Iris pigment epithelial cell (primary cell): Measurements from ENCODE around the gene PLEKHA4.
"Not testable (repeated sequence)": the region's sequence is repeated elsewhere in the genome, so short reads cannot be mapped to it uniquely, and the experiment has no call there.

Experiments
- DNase-seq: peaks from one replicate; pipeline ENCODE4 v3.0.0-alpha.2; 2011; ENCODE audit warnings: low read depth

PLEKHA4 gene

GRCh38 chr19:48887861-48888612 is 19.6 kb upstream of the PLEKHA4 start:
- DNase-seq: no peak

- no peak for DNase-seq
These were observed 15.3 kb upstream of the PLEKHA4 start for GRCh38 chr19:48883726-48884125.

- DNase-seq: no peak
These were observed 13.6 kb upstream of the PLEKHA4 start for GRCh38 chr19:48881741-48882657.

GRCh38 chr19:48879696-48880095 is 11.3 kb upstream of the PLEKHA4 start:
- not testable (repeated sequence) for DNase-seq

- no peak for DNase-seq
These were observed 10.7 kb upstream of the PLEKHA4 start for GRCh38 chr19:48879025-48879637.

GRCh38 chr19:48878196-48879024 is 10.0 kb upstream of the PLEKHA4 start:
- DNase-seq: peak; percentile 64

GRCh38 chr19:48877855-48878195 is 9.4 kb upstream of the PLEKHA4 start:
- DNase-seq: no peak

GRCh38 chr19:48876043-48876981 is 7.9 kb upstream of the PLEKHA4 start:
- DNase-seq: not testable (repeated sequence)

GRCh38 chr19:48874303-48875135 is 6.1 kb upstream of the PLEKHA4 start:
- DNase-seq: peak; percentile 62

GRCh38 chr19:48873476-48874302 is 5.3 kb upstream of the PLEKHA4 start:
- no peak for DNase-seq

- DNase-seq: peak; percentile 94
These were observed 4.6 kb upstream of the PLEKHA4 start for GRCh38 chr19:48872884-48873475.

- peak; percentile 95 for DNase-seq
These were observed 3.9 kb upstream of the PLEKHA4 start, which contains the start of gene PPP1R15A for GRCh38 chr19:48872182-48872883. Gene PPP1R15A, plus strand, starts transcription at chr19:48872421. Its CDS starts 813 bp downstream, at chr19:48873234.

- DNase-seq: not testable (repeated sequence)
These were observed 3.2 kb upstream of the PLEKHA4 start for GRCh38 chr19:48871471-48872181.

- DNase-seq: no peak
These were observed 1.6 kb upstream of the PLEKHA4 start for GRCh38 chr19:48870048-48870447.

- no peak for DNase-seq
These were observed 687 bp downstream of the PLEKHA4 start for GRCh38 chr19:48867746-48868113.

- DNase-seq: no peak
These were observed 1.2 kb downstream of the PLEKHA4 start for GRCh38 chr19:48867123-48867745.

GRCh38 chr19:48866692-48867091 is 1.7 kb downstream of the PLEKHA4 start:
- no peak for DNase-seq
